HCT116 (cell line): ENCODE measurements around the gene TPP1.

Source experiments
- CTCF ChIP-seq, 3 experiments: fragments of 200-600 bp in 1 of 3; sonication (generic) in 1 of 3; IDR thresholded peaks in 2 of 3; conservative IDR thresholded peaks in 1 of 3; 2 replicates each; pipeline ENCODE4 v1.5.1; 2012 to 2017; ENCODE audit warnings: low read depth in 2 of 3, low read length in 2 of 3, antibody characterized with exemption in 1 of 3, borderline replicate concordance in 1 of 3, control low read depth in 1 of 3, mild to moderate bottlenecking in 1 of 3, mixed read lengths in 1 of 3, mixed run types in 1 of 3, moderate library complexity in 1 of 3; ENCODE audit not compliant: insufficient read depth in 1 of 3
- EZH2phosphoT487 ChIP-seq: fragments of 200-600 bp; IDR thresholded peaks from 2 replicates; pipeline ENCODE4 v1.6.1; 2018; ENCODE audit warnings: antibody characterized with exemption, borderline replicate concordance
- POLR2A ChIP-seq: IDR thresholded peaks from 2 replicates; pipeline ENCODE4 v1.7.0; 2011; ENCODE audit warnings: borderline replicate concordance; ENCODE audit not compliant: insufficient read depth, insufficient read length; ENCODE audit errors: extremely low read depth

- no peak for TF ChIP-seq CTCF (IDR thresholded peaks at IDR 0.05 in 2 of 3, conservative IDR thresholded peaks at IDR 0.05 in 1 of 3; ENCODE audit: borderline replicate concordance in 1 of 3, insufficient read depth in 1 of 3, low read depth in 2 of 3, low read length in 2 of 3)
- no peak for TF ChIP-seq POLR2A
- no peak for TF ChIP-seq EZH2phosphoT487
Measured at GRCh38 chr11:6599881-6600390, 19.3 kb downstream of the TPP1 start.
